COLO668 (cell line): ENCODE data around the gene BPIFB2.
"Not testable (repeated sequence)": the region's sequence is repeated elsewhere in the genome, so short reads cannot be mapped to it uniquely, and the experiment has no call there.

Source experiments
- DNase-seq: peaks from one replicate; lab custom pipeline; 2025; ENCODE audit not compliant: unreplicated experiment; lab: John Stamatoyannopoulos, UW

BPIFB2 gene

DNA sequence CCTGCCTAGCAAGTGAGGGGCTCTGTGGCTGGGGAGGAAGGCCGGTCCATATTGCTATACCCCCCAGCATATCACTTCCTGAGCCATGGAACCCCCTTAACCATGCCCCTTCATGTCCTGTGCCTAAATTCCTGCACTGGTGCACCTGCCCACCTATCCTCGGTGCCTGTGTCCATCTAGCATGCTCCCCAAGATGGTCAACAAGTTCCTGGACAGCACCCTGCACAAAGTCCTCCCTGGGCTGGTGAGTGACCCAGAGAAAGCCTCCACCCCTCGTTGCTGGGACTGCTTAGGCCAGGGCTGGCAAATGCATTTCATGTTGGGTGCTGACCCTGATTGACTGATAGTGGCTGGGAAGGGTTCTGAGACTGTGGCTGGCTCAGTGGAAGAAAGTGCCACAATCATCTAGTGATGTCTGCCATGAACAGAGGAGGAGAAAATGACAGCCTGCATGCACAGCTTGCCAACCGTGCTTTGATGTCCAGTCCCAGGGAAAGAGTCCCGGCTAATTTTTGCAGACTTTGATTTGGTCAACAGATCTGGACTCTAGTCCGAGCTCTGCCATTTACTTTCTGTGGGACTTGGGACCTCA, 27.5 kb downstream of the BPIFB2 start:
- no peak for DNase-seq

DNA sequence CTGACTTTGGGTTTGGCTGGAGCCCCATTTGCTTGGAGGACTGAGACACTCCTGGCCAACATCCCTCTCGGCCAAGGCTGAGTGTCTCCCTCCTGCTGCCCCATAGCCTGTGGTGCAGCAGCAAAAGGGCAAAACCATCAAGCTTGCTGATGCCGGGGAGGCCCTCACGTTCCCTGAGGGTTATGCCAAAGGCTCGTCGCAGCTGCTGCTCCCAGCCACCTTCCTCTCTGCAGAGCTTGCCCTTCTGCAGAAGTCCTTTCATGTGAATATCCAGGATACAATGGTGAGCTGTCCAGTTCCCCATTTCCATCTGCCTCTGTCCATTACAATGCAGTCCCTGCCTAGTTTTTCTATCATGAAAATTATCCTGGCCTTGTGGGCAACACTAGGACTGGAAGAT, 30.0 kb downstream of the BPIFB2 start:
- no peak for DNase-seq

DNA sequence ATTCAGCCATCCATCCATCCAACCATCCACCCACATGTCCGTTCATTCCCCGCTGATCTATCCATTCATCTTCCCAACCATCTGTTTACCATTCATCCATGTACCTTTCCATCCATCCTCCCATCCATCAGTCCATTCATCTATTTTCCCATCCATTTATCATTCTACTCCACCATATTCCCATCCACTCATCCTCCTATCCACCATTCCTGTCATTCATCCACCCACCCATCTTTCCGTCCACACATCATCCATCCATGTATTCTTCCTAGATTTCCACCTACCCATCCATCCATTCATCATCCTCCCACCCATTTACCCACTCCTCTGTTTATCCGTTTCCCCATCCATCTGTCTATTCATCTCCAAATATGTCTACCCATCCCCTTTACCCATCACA, 30.7 kb downstream of the BPIFB2 start:
- DNase-seq = no peak

DNA sequence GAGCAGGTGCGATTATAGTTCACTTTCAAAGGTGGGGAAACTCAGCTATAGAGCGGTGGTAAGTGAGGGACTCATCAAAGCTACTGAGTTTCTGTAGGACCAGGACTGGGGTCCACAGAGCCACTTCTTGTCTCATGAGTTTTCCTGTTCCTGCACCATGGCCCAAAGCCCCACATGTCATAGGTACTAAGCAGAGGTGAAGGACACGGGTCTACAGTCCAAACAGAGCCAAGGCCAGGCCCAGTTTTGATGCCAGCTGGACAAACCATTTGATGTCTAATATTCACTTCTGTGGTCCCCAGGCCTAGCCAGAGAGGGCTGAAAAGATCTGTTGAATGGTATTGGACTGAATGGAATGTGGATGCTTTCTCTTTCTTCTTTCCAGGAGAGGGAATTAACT, 34.9 kb downstream of the BPIFB2 start:
- DNase-seq = no peak

DNA sequence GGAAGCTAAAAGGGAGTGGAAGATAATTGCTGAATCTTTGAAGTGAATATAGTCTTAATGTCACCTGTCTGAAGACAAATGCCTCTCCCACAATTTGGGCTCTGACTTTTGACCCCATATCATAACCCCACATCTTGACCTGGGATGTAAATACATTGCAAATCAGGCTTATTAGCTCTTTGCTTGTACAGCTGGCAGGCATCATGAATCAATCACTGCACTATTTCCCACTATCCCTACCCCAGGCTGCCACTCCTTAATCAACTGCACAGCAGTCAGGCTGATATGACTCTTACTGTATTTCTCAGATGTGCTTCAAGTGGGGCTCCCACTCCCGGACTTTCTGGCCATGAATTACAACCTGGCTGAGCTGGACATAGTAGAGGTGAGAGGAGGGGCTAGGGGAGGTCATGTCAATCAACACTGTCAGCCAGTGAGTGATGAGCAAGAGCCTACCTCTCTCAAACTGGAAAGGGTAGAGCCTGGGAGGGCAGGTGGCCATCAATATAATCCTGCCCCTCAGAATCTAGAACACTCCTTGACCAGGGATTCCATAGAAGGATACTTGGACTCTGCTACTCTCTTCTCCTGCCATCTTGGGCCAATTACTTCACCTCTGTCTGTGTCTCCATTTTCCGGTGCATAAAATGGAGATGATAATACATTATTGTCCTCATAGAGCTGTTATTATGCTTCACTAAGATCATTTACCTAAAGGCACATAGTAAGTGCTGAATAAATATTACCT, 35.7 kb downstream of the BPIFB2 start:
- no peak for DNase-seq

DNA sequence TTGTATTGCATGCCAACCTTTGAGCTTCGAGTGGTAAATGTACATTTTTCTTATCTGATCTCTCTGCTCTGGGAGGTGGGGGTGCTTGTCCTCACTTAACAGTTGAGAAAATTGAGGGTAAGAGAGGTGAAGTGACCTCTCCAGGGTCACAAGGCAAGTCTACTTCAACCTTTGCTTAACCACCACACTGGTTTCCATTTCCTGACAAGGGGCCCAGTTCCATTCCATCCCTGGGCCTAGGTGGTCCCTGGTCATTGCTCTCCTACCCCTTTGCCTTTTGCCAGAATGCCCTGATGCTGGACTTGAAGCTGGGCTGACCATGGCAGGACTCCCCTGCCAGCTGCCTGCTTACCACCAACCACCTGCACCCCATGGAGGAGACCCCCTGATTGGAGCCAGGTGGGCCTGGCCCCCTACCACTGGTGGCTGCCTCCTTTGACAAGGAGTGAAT, 36.3 kb downstream of the BPIFB2 start:
- no peak for DNase-seq

DNA sequence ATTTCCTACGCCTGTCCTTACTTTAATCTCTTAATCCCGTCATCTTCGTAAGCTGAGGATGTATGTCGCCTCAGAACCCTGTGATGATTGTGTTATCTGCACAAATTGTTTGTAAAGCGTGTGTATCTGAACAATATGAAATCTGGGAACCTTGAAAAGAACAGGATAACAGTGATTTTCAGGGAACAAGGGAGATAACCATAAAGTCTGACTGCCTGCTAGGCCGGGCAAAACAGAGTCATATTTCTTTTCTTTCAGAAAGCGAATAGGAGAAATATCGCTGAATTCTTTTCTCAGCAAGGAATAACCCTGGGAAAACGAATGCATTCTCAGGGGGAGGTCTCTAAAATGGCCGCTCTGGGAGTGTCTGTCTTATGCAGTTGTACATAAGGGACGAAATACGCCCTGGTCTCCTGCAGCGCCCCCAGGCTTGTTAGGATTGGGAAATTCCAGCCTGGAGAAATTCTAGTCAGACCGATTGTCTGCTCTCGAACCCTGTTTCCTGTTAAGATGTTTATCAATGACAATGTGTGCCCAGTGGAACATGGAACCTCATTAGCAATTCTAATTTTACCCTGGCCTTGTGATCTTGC, 37.7 kb downstream of the BPIFB2 start:
- not testable (repeated sequence) for DNase-seq

DNA sequence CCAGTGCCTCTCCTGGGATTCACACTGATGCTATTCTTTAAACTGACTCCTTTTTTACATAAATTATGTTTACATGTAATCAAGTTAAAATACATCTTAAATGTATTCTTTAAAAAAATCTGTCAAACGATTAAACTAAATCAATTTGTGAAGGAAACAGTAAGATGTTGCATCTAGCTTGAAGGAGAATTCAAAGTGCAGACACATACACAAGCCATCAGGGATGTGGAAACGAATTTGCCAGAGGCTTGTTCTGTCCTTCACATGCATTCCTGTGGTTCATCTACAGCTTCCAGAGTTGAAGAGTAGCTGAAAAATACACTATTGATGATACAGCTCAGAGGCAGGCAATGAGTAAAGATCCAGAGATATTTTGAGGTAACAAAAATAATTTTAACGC, 38.9 kb downstream of the BPIFB2 start:
- DNase-seq = no peak

DNA sequence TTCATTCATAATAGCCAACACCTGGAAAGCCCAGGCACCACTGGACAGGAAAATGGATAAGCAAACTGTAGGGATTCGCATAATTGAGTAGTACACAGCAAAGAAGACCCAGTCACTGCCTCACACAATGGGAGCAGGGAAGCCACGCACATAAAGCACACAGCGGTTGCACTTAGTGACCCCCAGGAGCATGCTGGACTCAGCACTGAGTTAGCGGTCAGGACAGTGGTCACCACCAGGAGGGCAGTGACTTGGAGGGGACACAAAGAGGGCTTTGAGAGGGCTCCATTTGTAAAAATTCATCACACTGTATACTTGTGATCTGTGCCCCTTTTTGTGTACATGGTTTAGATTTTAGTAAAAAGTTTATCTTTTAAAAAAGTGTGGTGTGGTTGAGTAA, 43.8 kb downstream of the BPIFB2 start:
- DNase-seq = no peak

DNA sequence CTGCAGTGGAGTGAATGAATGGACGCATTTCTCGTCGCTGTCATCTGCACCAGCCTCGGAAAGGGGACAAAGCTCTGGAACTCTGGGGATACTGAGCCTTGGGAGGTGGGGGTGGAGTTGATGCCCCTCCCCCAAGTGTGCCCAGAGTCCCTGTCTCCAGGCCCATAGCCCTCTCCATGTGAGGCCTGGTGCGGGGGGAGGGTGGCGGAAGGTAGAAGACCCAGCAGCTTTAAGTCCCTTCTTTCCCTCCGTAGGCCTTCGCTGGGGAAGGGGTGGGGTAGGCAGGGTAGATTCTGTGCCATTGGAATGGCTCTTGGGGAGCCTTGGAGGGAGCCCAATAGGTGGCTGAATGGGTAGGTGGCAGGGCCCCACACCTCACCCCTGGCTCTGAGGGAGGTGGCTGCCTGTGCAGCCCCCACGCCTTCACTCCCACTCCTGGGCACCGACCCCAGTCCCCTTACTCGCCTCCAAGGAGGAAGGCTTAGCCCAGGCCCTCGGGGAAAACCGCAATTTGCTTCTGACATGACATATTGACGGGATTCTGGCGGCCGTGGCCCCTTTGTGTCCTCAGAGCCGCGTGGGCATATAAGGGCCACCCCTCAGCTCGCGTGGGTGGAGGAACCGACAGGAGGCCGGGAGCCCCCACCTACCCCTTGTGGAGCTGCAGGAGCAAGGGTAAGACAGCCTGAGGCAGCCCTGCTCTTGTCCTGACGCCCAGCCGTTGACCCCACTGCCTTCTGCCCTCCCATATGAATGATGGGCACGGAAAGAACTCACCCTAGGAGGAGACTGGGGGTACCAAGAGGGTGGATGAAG, 46.0 kb downstream of the BPIFB2 start, which contains the start of gene BPIFB3:
Gene BPIFB3, plus strand, starts transcription at position 613 of the 816 bp plus-strand sequence. CDS start 1,533 bp downstream, outside the sequence.
- no peak for DNase-seq

DNA sequence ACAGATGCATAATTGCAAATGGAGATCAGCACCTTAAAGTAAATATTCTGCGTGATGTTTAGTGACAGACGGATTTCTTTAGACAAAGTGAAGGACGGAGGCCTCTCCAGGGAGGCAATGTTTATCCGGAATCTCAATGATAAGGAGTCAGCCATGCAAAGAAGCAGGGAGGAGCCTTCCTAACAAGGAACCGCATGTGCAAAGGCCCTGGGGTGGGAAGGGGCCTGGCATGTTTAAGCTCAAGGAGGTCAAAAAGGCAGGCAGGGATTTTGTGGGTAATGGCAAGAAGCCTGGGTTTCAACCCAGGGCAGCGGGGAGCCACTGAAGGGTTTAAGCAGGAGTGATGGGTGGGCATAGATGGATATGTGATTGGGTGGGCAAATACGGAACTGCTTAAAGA, 46.9 kb downstream of the BPIFB2 start:
- DNase-seq = no peak

DNA sequence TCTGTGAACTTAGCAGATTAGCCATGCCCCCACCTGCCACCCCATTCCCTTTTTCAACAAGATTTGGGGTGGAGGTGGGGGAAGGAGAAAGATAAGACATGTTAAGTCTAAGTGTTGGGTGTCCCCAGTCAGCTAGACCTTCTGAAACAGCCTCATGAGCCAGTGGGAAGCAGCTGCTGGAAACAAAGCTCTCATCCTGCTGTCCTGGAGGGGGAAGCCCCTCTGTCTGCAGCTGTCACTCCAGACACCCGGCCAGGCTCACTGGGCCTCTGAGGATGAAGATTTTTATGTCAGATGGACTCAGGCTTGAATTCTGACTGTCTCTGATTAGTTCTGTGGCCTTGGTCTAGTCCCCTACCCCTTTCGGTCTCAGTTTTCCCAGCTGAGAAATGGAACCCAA, 47.3 kb downstream of the BPIFB2 start:
- no peak for DNase-seq

DNA sequence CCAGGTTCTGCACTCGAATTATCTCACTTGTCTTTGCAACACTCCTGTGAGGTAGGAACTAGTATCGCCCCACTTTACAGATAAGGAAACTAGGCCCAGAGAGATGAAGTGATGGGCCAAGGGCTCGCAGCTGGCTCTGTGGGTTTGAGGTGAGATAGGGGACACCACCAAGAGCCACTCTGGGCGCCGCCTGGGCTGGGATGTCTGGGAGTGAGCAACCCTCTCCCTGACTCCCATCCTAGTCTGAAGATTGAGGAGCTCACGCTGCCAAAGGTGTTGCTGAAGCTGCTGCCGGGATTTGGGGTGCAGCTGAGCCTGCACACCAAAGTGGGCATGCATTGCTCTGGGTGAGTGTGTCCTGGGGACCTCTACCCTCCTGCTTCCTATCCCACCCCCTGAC, 51.6 kb downstream of the BPIFB2 start:
- no peak for DNase-seq

DNA sequence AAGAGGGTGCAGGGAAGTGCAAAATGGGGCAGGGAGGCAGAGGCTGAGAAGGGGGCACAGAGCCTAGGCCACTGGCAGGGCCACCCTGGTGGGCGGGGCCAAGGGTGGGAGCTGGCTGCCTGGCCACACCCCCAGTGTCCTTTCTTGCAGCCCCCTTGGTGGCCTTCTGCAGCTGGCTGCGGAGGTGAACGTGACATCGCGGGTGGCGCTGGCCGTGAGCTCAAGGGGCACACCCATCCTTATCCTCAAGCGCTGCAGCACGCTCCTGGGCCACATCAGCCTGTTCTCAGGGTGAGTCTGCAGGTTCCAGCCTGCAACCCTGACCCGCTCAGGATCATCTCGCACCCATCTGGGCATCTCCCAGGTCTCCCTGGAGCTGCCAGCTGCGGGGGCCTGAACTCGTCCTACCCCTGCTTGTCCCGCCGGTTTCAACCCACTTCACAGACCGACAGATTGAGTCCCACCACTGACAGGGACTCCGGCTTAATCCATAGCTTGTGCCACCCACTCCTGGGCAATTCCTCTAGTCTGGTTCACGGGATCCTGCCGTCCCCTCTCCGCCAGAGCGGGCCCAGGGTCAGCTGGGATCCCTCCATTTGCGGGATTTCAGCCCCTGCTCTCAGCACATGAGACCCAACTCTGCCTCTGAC, 52.4 kb downstream of the BPIFB2 start:
- DNase-seq = no peak

DNA sequence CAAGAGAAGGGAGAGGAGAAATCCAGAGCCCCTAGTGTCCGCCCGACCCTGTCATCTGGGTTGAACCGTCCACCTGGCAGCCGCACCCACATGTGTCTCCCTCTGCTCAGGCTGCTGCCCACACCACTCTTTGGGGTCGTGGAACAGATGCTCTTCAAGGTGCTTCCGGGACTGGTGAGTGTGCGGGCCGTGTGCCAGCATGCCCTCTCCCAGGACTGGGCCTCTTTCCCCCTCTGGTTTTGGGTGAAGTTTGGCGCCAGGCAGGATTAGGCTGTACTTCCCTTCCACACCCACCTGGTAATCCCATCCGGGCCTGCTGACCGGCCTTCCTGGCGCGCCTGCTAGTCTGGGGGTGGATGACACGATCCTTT, 54.1 kb downstream of the BPIFB2 start:
- no peak for DNase-seq

DNA sequence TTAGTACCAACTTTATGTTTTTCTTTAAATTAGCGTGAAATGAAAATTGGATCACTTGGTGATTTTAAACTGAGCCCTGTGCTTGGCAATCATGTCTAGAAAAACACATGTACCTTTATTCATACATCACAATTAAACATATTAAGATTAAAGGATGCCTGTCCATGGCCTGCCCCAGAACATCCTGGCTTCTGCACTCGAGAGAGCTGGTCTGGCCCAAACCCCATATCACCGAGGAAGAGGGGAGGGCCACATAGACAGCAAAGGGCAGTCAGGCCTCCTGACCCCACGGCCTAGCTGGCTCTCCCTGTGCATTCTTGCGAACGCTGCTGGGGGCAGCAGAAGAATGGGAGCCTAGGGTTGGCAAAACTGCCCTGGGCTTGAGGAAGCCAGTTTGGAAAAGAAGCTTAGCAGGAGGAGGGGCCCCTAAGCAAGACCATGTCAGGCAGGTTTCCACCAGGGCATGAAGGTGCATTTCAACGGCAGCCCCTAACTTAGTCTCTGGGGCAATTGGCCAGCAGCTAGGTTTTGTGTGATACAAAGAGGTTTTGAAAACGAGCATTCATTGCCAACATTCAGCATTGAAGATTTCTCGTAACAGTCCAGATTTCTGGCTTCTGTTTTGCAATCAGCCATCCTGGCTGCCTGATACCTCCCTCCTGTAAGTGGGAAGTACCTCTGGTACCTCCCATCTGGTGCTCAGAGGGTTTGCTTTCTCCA, 54.8 kb downstream of the BPIFB2 start:
- no peak for DNase-seq

DNA sequence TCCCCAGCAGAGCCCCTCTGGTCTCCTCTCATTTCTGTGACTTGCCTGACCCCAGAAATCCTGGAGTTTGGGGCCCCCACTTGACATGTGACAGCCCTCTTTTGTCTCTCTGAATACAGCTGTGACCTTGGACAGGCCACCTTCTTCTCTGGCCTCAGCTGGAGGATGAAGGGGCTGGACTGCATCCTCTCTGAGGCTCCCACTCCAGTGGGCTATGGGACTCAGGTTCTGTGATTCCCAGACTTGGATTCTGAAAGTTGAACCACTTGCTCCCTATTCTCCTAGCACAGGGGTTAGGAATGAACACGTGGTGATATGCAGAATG, 55.3 kb downstream of the BPIFB2 start:
- DNase-seq = no peak

DNA sequence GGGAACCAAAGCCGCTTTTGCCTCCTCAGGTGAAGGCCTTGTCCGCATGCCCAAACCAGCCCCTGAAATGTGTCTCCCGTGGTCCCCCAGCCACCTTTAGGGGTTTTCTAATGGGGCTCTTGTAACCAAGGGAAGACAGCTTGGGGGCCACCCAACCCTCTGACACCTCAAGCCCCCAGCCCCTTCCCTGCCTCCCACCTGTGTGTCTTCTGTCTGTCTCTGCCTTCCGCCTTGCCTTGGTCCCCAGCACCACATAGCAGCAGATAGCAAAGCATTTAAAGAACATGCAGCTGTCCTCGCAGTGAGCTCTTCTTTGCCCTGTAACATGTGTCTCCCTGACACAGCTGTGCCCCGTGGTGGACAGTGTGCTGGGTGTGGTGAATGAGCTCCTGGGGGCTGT, 55.8 kb downstream of the BPIFB2 start:
- no peak for DNase-seq

DNA sequence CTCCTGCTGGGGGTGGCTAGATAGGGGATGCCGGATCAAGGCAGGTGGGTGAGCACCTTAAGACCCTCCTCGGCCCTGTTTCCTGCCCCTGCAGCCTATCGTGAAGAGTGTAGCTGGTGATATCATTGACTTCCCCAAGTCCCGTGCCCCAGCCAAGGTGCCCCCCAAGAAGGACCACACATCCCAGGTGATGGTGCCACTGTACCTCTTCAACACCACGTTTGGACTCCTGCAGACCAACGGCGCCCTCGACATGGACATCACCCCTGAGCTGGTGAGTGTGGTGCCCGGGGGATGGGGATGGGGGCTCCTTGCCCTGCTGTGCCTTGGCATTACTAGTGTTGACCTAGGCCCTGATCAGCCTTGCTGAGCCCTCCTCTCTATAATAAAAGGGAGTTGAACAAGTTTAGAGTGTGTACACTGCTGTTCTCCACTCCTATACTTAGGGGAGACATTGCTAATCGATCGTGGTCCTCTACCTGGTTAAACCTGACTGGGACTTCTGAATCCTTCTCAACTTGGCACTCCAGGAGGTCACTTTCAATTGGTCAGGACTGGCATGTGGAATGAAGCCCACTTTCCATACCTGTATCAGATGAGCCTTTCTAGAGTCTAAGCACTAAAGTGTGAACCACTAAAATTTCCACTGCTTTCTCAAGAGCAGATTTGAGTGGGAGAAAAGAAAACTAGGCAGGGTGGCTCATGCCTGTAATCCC, 57.2 kb downstream of the BPIFB2 start:
- no peak for DNase-seq

DNA sequence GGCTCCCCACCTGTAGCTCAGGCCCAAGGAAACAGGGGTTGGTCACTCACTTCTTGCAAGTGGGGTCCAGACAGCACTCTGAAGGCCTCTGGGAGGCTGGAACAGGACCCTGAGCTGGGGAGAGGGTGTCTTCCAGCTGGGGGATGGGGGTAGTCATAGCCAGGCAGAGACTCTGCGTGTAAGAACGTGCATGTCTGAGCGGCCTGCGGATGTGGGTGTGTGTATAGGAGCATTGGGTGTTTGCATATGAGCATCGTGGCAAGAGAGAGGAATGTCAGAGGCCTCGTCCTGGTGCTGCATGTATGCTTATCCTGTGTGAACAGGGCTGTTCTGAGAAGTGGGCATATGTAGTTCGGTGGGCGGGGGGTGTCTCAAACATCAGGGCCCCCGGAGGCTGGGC, 58.3 kb downstream of the BPIFB2 start:
- DNase-seq = no peak
